Smooth muscle cell (in vitro differentiated cells): ENCODE measurements around the gene CRHR2. TPM values are rescaled to one million over a fixed set of nuclear protein-coding genes. Genes with fewer than 3 reads are reported as not detected.

Experiments used
- DNase-seq: peaks from one replicate; lab custom pipeline; 2025; ENCODE audit not compliant: unreplicated experiment; lab: John Stamatoyannopoulos, UW
- H2AFZ ChIP-seq: fragments of 200-600 bp; sonication (generic); 2 replicates; pipeline ENCODE4 v1.6.0; 2016; ENCODE audit warnings: antibody characterized with exemption, low read depth, mild to moderate bottlenecking
- H3F3A ChIP-seq: fragments of 200-600 bp; sonication (generic); 2 replicates; pipeline ENCODE4 v1.6.0; 2017; ENCODE audit warnings: antibody characterized with exemption, low read depth
- H3K27ac ChIP-seq: fragments of 200-600 bp; sonication (generic); 2 replicates; pipeline ENCODE4 v1.5.1; 2016; ENCODE audit warnings: low read depth, mild to moderate bottlenecking
- H3K27me3 ChIP-seq: fragments of 200-600 bp; sonication (generic); 2 replicates; pipeline ENCODE4 v1.6.1; 2016; ENCODE audit warnings: low read depth, mild to moderate bottlenecking
- H3K36me3 ChIP-seq: fragments of 200-600 bp; sonication (generic); 2 replicates; pipeline ENCODE4 v1.5.1; 2016; ENCODE audit warnings: low read depth
- H3K4me1 ChIP-seq: fragments of 200-600 bp; sonication (generic); 2 replicates; pipeline ENCODE4 v1.5.1; 2016; ENCODE audit warnings: low read depth
- H3K4me2 ChIP-seq: fragments of 200-600 bp; sonication (generic); 2 replicates; pipeline ENCODE4 v1.6.0; 2016; ENCODE audit warnings: mild to moderate bottlenecking
- H3K4me3 ChIP-seq: fragments of 200-600 bp; sonication (generic); 2 replicates; pipeline ENCODE4 v1.5.1; 2016; ENCODE audit warnings: mild to moderate bottlenecking
- H3K79me2 ChIP-seq: fragments of 200-600 bp; sonication (generic); 2 replicates; pipeline ENCODE4 v1.6.0; 2016; ENCODE audit warnings: low read depth, mild to moderate bottlenecking
- H3K9ac ChIP-seq: fragments of 200-600 bp; sonication (generic); 2 replicates; pipeline ENCODE4 v1.6.0; 2016; ENCODE audit warnings: low read depth
- H3K9me3 ChIP-seq: fragments of 200-600 bp; sonication (generic); replicated peaks from 2 replicates; pipeline ENCODE4 v1.5.1; 2016; ENCODE audit warnings: low read depth
- H4K20me1 ChIP-seq: fragments of 200-600 bp; sonication (generic); 2 replicates; pipeline ENCODE4 v1.6.0; 2016; ENCODE audit warnings: low read depth
- CTCF ChIP-seq: fragments of 200-600 bp; sonication (generic); IDR thresholded peaks from 2 replicates; pipeline ENCODE4 v1.5.1; 2017; ENCODE audit warnings: borderline replicate concordance, mild to moderate bottlenecking, antibody characterized with exemption; ENCODE audit not compliant: insufficient read depth, poor library complexity, severe bottlenecking
- WGBS: methylation state at CpG from one replicate; pipeline ENCODE4 v1.1.7; 2016; ENCODE audit warnings: low lambda C conversion rate; 5-methylcytosine and 5-hydroxymethylcytosine counted together
- polyA plus RNA-seq: library from polyadenylated mRNA; unstranded; fragments of >200 nt; fragmentation: Nextera tagmentation; extraction: Ambion mirVana; gene quantifications from 2 replicates; pipeline ENCODE4 v1.2.1, GENCODE V29; 2016
- total RNA-seq: library from RNA; depleted of rRNA; stranded (reverse); fragments of >200 nt; gene quantifications from 2 replicates; pipeline ENCODE4 v1.2.3, GENCODE V29; 2014

Gene CRHR2
- total and polyA plus RNA-seq, 2 experiments from 2014 or later, result 0.16 TPM; not detected in 1

- WGBS, result 86% methylated on average over 10 of the region's 10 CpGs
- H3K27me3 ChIP-seq, result no peaks in the 10 kb centered on the region
- TF ChIP-seq CTCF, result no peak
- DNase-seq, result no peak
- H3K4me1 ChIP-seq, result peaks cover 6% of the 10 kb centered on the region
- H4K20me1 ChIP-seq, result peaks cover 17% of the 10 kb centered on the region
- no peak overlapping the region for H2AFZ ChIP-seq
- H3F3A ChIP-seq, result no peaks in the 10 kb centered on the region
- H3K27ac ChIP-seq, result no peak overlapping the region
- no peak overlapping the region for H3K4me3 ChIP-seq
- no peak overlapping the region for H3K9ac ChIP-seq
- H3K9me3 ChIP-seq, result no peaks in the 10 kb centered on the region
- H3K36me3 ChIP-seq, result no peaks in the 10 kb centered on the region
- no peaks in the 10 kb centered on the region for H3K79me2 ChIP-seq
- no peak overlapping the region for H3K4me2 ChIP-seq
Observed at GRCh38 chr7:30647589-30648364, 34.5 kb downstream of the CRHR2 start.

- Histone ChIP-seq H4K20me1 (peaks cover 19% of the 10 kb centered on the region), H3K9me3 (no peaks in the 10 kb centered on the region), H3K36me3 (no peaks in the 10 kb centered on the region), H3K4me1 (peaks cover 8% of the 10 kb centered on the region), H3K27ac (no peak overlapping the region), H3K4me3 (no peak overlapping the region), H3F3A (no peaks in the 10 kb centered on the region), H3K9ac (no peak overlapping the region), H3K79me2 (no peaks in the 10 kb centered on the region), H3K27me3 (no peaks in the 10 kb centered on the region), H3K4me2 (no peak overlapping the region), H2AFZ (no peak overlapping the region)
- WGBS, result 94% methylated on average over 12 of the region's 12 CpGs
- TF ChIP-seq CTCF, result no peak
- DNase-seq, result no peak
Observed at GRCh38 chr7:30646154-30646553, 36.1 kb downstream of the CRHR2 start.

GRCh38 chr7:30645661-30646060, 36.6 kb downstream of the CRHR2 start:
- H3K4me1 ChIP-seq, result peaks cover 8% of the 10 kb centered on the region
- no peak for TF ChIP-seq CTCF
- H3K4me3 ChIP-seq, result no peak overlapping the region
- H3K27ac ChIP-seq, result no peak overlapping the region
- no peak overlapping the region for H3K9ac ChIP-seq
- H3K4me2 ChIP-seq, result no peak overlapping the region
- 93% methylated on average over 3 of the region's 3 CpGs for WGBS
- peaks cover 19% of the 10 kb centered on the region for H4K20me1 ChIP-seq
- no peak overlapping the region for H2AFZ ChIP-seq
- H3K36me3 ChIP-seq, result no peaks in the 10 kb centered on the region
- no peaks in the 10 kb centered on the region for H3K27me3 ChIP-seq
- H3K9me3 ChIP-seq, result no peaks in the 10 kb centered on the region
- no peaks in the 10 kb centered on the region for H3F3A ChIP-seq
- DNase-seq, result no peak
- H3K79me2 ChIP-seq, result no peaks in the 10 kb centered on the region
